ENCODE results near the gene ITPR1.

- TF ChIP-seq, protein P1, sequence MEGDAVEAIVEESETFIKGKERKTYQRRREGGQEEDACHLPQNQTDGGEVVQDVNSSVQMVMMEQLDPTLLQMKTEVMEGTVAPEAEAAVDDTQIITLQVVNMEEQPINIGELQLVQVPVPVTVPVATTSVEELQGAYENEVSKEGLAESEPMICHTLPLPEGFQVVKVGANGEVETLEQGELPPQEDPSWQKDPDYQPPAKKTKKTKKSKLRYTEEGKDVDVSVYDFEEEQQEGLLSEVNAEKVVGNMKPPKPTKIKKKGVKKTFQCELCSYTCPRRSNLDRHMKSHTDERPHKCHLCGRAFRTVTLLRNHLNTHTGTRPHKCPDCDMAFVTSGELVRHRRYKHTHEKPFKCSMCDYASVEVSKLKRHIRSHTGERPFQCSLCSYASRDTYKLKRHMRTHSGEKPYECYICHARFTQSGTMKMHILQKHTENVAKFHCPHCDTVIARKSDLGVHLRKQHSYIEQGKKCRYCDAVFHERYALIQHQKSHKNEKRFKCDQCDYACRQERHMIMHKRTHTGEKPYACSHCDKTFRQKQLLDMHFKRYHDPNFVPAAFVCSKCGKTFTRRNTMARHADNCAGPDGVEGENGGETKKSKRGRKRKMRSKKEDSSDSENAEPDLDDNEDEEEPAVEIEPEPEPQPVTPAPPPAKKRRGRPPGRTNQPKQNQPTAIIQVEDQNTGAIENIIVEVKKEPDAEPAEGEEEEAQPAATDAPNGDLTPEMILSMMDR (IDR thresholded peaks at IDR 0.05) = no peak
- no peak for TF ChIP-seq POLR2A (IDR thresholded peaks at IDR 0.05)
These were observed 18.5 kb downstream of the ITPR1 start for GRCh38 chr3:4511491-4512262.
